Skeletal muscle satellite cell (primary cell): ENCODE results near the gene RIT1.

Source experiments
- H3K27me3 ChIP-seq: 2 replicates; pipeline ENCODE4 v1.7.0; 2013; ENCODE audit warnings: low read length; ENCODE audit not compliant: control insufficient read depth, insufficient read depth
- H3K36me3 ChIP-seq: 2 replicates; pipeline ENCODE4 v1.7.0; 2013; ENCODE audit warnings: mild to moderate bottlenecking, control low read depth, low read length; ENCODE audit not compliant: insufficient read depth
- H3K4me1 ChIP-seq: 2 replicates; pipeline ENCODE4 v1.7.0; 2013; ENCODE audit warnings: low read length; ENCODE audit not compliant: control insufficient read depth, insufficient read depth
- H3K4me2 ChIP-seq: 2 replicates; pipeline ENCODE4 v1.7.0; 2013; ENCODE audit warnings: mild to moderate bottlenecking, low read length
- H3K4me3 ChIP-seq: 2 replicates; pipeline ENCODE4 v1.7.0; 2013; ENCODE audit warnings: low read length
- H3K9ac ChIP-seq: 2 replicates; pipeline ENCODE4 v1.7.0; 2013; ENCODE audit warnings: mild to moderate bottlenecking, low read depth, low read length, moderate library complexity
- H3K9me3 ChIP-seq: replicated peaks from 2 replicates; pipeline ENCODE4 v1.7.0; 2013; ENCODE audit warnings: mild to moderate bottlenecking, control low read depth, low read length

RIT1 gene

GRCh38 chr1:155884982-155885381, 26.2 kb downstream of the RIT1 start:
- no peak overlapping the region for H3K9ac ChIP-seq
- no peak overlapping the region for H3K4me2 ChIP-seq
- no peak overlapping the region for H3K4me3 ChIP-seq
- peaks cover 38% of the 10 kb centered on the region for H3K4me1 ChIP-seq
- no peaks in the 10 kb centered on the region for H3K9me3 ChIP-seq
- no peaks in the 10 kb centered on the region for H3K27me3 ChIP-seq
- H3K36me3 ChIP-seq, result peaks cover 12% of the 10 kb centered on the region

GRCh38 chr1:155884031-155884960, 26.9 kb downstream of the RIT1 start:
- Histone ChIP-seq H3K9ac (no peak overlapping the region), H3K4me3 (no peak overlapping the region), H3K4me1 (peaks cover 31% of the 10 kb centered on the region), H3K27me3 (no peaks in the 10 kb centered on the region), H3K36me3 (peaks cover 12% of the 10 kb centered on the region), H3K9me3 (no peaks in the 10 kb centered on the region), H3K4me2 (no peak overlapping the region)

- Histone ChIP-seq H3K4me2 (no peak overlapping the region), H3K9me3 (no peaks in the 10 kb centered on the region), H3K9ac (no peak overlapping the region), H3K27me3 (no peaks in the 10 kb centered on the region), H3K4me1 (peaks cover 19% of the 10 kb centered on the region), H3K36me3 (peaks cover 12% of the 10 kb centered on the region), H3K4me3 (no peak overlapping the region)
Measured at GRCh38 chr1:155882766-155883165, 28.4 kb downstream of the RIT1 start.

- H3K4me3 ChIP-seq, result no peak overlapping the region
- no peak overlapping the region for H3K4me2 ChIP-seq
- no peak overlapping the region for H3K9ac ChIP-seq
Measured at GRCh38 chr1:155882235-155882634, 28.9 kb downstream of the RIT1 start.

GRCh38 chr1:155880950-155881349, 30.2 kb downstream of the RIT1 start:
- H3K9me3 ChIP-seq, result no peaks in the 10 kb centered on the region
- H3K36me3 ChIP-seq, result peaks cover 12% of the 10 kb centered on the region
- peaks cover 19% of the 10 kb centered on the region for H3K4me1 ChIP-seq
- H3K4me3 ChIP-seq, result no peak overlapping the region
- H3K27me3 ChIP-seq, result no peaks in the 10 kb centered on the region
- no peak overlapping the region for H3K4me2 ChIP-seq
- H3K9ac ChIP-seq, result no peak overlapping the region

More at GRCh38 chr1:155882235-155882634, 28.9 kb downstream of the RIT1 start:
- H3K27me3 ChIP-seq, result no peaks in the 10 kb centered on the region
- no peaks in the 10 kb centered on the region for H3K9me3 ChIP-seq
- peaks cover 19% of the 10 kb centered on the region for H3K4me1 ChIP-seq
- H3K36me3 ChIP-seq, result peaks cover 12% of the 10 kb centered on the region

- Histone ChIP-seq H3K9ac (no peak overlapping the region), H3K36me3 (peaks cover 12% of the 10 kb centered on the region), H3K4me1 (peaks cover 19% of the 10 kb centered on the region), H3K27me3 (no peaks in the 10 kb centered on the region), H3K4me2 (no peak overlapping the region), H3K9me3 (no peaks in the 10 kb centered on the region), H3K4me3 (no peak overlapping the region)
Measured at GRCh38 chr1:155880251-155880650, 30.9 kb downstream of the RIT1 start.

GRCh38 chr1:155877945-155878344, 33.2 kb downstream of the RIT1 start:
- H3K4me1 ChIP-seq, result peaks cover 7% of the 10 kb centered on the region
- no peak overlapping the region for H3K4me3 ChIP-seq
- peaks cover 12% of the 10 kb centered on the region for H3K36me3 ChIP-seq
- no peak overlapping the region for H3K4me2 ChIP-seq
- no peak overlapping the region for H3K9ac ChIP-seq
- no peaks in the 10 kb centered on the region for H3K27me3 ChIP-seq
- H3K9me3 ChIP-seq, result no peaks in the 10 kb centered on the region

- Histone ChIP-seq H3K4me2 (no peak overlapping the region), H3K36me3 (peaks cover 11% of the 10 kb centered on the region), H3K4me1 (peaks cover 7% of the 10 kb centered on the region), H3K9me3 (no peaks in the 10 kb centered on the region), H3K9ac (no peak overlapping the region), H3K4me3 (no peak overlapping the region), H3K27me3 (no peaks in the 10 kb centered on the region)
Measured at GRCh38 chr1:155873860-155874259, 37.3 kb downstream of the RIT1 start.

GRCh38 chr1:155872527-155872926, 38.6 kb downstream of the RIT1 start:
- Histone ChIP-seq H3K27me3 (no peaks in the 10 kb centered on the region), H3K4me3 (no peak overlapping the region), H3K4me2 (no peak overlapping the region), H3K9ac (no peak overlapping the region), H3K4me1 (peaks cover 7% of the 10 kb centered on the region), H3K36me3 (peaks cover 11% of the 10 kb centered on the region), H3K9me3 (no peaks in the 10 kb centered on the region)

GRCh38 chr1:155871390-155871789, 39.8 kb downstream of the RIT1 start:
- H3K4me1 ChIP-seq, result peaks cover 7% of the 10 kb centered on the region
- no peak overlapping the region for H3K4me2 ChIP-seq
- H3K9ac ChIP-seq, result no peak overlapping the region
- H3K36me3 ChIP-seq, result peaks cover 11% of the 10 kb centered on the region
- no peaks in the 10 kb centered on the region for H3K27me3 ChIP-seq
- H3K9me3 ChIP-seq, result no peaks in the 10 kb centered on the region
- no peak overlapping the region for H3K4me3 ChIP-seq

GRCh38 chr1:155867766-155868165, 43.4 kb downstream of the RIT1 start:
- Histone ChIP-seq H3K9me3 (no peaks in the 10 kb centered on the region), H3K4me1 (no peaks in the 10 kb centered on the region), H3K36me3 (peaks cover 11% of the 10 kb centered on the region), H3K27me3 (no peaks in the 10 kb centered on the region), H3K4me3 (no peak overlapping the region), H3K4me2 (no peak overlapping the region), H3K9ac (no peak overlapping the region)

GRCh38 chr1:155864393-155864792, 46.8 kb downstream of the RIT1 start:
- Histone ChIP-seq H3K27me3 (no peaks in the 10 kb centered on the region), H3K9ac (no peak overlapping the region), H3K36me3 (peaks cover 2% of the 10 kb centered on the region), H3K4me1 (peaks cover 16% of the 10 kb centered on the region), H3K9me3 (no peaks in the 10 kb centered on the region), H3K4me2 (no peak overlapping the region), H3K4me3 (no peak overlapping the region)
